HUDEP-2 (cell line): ENCODE results near the gene MTHFD1L.
"Not testable (repeated sequence)": the region's sequence is repeated elsewhere in the genome, so short reads cannot be mapped to it uniquely, and the experiment has no call there.

Experiments used
- DNase-seq, 76 experiments: peaks; one replicate each; lab custom pipeline; 2025; ENCODE audit not compliant: unreplicated experiment in 76 of 76; lab: John Stamatoyannopoulos, UW

Gene MTHFD1L

GRCh38 chr6:151110576-151110905 lies 245.0 kb downstream of the MTHFD1L start:
- no peak for DNase-seq

DNA sequence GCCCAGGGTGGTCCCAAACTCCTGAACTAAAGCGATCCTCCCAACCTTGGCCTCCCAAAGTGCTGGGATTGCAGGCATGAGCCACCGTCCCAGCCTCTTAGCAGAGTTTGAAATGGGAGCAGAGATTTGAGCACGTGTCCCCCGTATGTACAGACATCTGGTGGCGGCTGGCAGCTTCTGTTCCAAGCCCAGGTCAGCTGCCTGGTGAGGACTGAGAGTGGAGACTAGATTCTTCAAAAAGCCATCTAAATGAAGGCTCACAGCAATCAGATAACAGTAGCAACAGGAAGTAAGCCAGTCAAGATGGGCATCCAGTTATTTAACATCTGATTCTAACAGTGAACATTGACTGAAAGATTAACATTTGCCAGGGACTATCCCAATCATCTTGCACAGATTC lies 246.2 kb downstream of the MTHFD1L start:
- DNase-seq: no peak

DNA sequence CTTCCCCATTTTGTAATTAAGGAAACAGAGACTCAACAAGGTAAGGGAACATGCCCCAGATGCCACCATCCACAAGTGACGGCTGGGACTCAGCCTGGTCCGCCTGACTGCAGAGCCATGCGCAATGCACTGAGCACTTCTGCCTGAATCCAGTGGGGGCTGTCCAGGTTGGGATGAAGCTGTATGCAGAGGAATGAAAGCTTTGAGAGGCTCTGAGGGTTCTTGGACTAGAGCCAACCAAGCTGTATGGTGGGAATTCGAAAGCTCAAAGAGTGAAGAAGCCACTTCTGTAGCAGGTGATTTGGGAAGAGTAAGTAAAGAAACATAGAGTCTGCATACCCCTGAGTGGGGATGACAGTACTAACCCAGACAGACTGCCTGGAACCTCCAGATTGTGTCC lies 246.6 kb downstream of the MTHFD1L start:
- DNase-seq: no peak

- DNase-seq: not testable (repeated sequence)
Observed at GRCh38 chr6:151112884-151113283, 247.4 kb downstream of the MTHFD1L start.

- no peak for DNase-seq
Observed at GRCh38 chr6:151113641-151114040, 248.1 kb downstream of the MTHFD1L start.

DNA sequence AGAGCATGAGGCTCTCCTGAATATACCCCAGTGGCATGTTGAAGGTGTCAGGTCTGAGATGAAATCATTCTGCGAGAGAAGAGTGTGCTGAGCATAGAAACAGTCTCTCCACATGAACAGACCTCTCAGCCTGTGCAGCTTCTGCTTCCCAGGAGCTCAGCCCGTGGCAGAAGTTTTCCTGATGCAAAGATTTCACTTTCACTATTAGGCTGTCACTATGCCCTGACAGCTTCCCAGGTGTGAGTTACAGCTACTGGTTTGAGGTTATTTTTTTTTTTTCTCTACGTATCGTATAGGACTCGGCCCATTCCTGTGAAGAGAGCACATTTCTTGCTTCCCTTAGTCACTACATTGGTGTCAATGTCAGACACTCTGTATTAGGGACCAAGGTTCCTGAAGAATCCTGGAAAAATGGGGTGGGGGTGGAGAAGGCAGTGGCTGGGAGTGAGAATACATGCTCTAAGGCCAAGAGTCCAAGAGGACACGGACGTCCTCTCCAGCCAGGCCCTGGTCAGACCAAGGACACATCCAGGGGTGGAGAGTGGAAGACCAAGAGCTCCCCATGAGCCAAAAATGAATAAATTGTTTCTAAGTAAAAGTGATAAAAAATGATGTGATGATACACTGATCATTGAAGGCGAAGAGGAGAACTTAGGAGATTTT lies 253.1 kb downstream of the MTHFD1L start:
- no peak for DNase-seq

DNA sequence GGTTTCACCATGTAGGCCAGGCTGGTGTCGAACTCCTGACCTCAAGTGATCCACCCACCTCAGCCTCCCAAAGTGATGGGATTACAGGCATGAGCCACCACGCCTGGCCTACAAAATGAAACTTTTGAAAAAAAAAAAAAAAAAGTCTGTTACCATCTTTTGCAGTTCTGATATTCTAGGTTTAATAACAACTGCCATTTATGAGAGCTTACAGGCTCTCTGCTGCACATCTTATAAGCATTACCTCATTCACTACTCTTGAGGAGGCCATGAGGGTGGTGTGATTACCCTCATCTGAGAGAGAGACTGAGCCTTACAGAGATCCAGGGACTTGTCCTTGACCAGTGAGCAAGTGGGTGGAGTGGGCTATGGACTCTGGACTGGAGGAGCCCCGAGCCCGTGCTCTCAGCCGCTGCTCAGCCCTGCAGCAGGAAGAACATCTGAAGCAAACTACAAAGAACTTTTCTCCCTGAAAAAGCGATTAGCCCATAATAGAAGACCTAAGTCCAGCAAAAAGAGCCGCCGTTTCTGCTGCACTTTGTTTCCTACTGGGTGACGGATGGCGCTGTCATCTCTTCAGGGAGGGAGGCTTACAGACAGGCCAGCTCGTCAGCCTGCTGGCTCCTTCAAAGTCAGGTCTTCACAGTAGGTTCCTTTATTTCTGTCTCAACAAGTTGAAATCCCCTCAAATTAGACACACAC lies 254.5 kb downstream of the MTHFD1L start:
- DNase-seq: no peak

DNA sequence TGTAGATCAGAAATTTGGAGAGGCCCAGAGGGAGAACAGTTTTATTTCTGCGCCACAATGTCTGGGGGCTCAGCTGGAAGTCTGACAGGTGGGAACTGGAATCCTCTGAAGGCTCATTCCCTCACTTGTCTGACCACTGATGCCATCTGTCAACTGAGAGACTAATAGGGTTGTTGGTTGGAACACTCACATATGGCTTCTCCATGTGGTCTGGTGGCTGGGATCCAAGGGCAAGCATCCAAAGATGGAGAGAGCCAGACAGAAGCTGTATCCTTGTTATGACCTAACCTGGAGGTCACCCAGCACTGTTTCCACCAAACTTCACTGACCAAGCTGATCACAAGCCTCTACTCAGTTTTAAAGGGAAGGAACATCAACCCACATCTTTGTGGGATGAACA lies 256.4 kb downstream of the MTHFD1L start:
- no peak for DNase-seq

- DNase-seq: not testable (repeated sequence)
Observed at GRCh38 chr6:151123641-151124040, 258.1 kb downstream of the MTHFD1L start.

- DNase-seq: not testable (repeated sequence)
Observed at GRCh38 chr6:151125242-151125641, 259.7 kb downstream of the MTHFD1L start.

DNA sequence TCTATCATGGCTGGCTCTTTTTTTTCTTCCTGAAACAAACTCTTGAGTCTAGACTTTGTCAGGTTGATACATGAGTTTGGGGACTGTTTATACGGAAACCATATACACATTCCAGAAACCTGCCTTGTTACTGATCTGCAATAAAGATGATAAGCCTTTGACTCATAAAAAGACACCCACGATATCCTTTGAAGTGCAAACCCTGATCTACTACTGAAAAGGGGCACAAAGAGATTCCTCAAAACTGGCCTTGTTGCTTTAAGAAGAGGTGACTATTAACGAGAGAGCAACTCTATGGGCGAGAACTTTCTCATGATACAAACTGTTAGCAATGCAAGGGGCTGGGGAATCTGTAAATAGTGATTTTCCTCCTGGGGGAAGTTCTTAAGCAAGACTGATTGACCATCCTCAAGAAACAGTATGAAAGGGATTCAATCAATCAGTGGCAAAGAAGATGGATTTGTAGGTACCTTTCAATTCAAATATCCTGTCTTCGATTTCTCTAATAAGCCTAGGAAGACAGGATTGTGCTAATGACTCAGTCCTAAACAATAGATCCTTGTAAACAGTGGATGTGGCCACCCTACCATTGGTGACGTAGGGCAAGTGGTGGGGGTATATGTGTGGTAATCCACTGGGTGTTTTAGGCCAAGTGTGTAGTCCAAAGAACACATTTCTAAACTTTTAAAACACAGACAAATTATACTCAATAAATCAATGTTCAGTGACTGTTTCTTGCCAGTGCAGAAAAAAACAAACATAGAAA lies 260.3 kb downstream of the MTHFD1L start:
- not testable (repeated sequence) for DNase-seq

GRCh38 chr6:151126417-151126724 lies 260.9 kb downstream of the MTHFD1L start:
- not testable (repeated sequence) for DNase-seq

GRCh38 chr6:151127133-151127798 lies 261.8 kb downstream of the MTHFD1L start:
- DNase-seq: not testable (repeated sequence)

DNA sequence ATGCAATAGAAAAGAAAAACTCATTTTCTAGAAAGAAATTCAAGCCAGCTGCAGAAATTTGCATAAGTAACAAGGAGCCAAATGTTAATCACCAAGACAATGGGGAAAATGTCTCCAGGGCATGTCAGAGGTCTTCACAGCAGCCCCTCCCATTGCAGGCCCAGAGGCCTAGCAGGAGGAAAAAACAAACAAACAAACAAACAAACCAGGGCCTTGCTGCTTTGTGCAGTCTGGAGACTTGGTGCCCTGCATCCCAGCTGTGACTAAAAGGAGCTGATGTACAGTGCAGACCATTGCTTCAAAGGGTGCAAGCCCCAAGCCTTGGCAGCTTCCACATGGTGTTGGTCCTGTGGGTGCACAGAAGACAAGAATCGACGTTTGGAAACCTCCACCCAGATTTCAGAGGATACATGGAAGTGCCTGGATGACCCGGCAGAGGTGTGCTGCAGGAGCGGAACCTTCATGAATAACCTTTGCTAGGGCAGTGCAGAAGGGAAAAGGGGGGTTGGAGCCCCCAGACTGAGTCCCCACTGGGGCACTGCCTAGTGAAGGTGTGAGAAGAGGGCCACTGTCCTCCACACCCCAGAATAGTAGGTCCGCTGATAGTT lies 263.4 kb downstream of the MTHFD1L start:
- no peak for DNase-seq

DNA sequence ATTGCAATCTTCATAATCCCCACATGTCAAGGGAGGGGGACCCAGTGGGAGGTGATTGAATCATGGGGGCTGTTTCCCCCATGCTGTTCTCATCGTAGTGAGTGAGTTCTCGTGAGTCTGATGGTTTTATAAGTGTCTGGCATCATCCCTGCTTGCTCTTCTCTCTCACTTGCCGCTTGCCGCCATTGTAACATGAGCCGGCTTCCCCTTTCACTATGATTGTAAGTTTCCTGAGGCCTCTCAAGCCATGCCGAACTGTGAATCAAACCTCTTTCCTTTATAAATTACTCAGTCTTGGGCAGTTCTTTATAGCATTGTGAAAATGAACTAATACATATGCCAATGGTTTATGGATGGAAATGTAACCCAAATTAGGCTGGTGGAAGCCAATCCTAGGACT lies 264.8 kb downstream of the MTHFD1L start:
- no peak for DNase-seq

GRCh38 chr6:151131324-151132007 lies 266.0 kb downstream of the MTHFD1L start:
- no peak for DNase-seq

GRCh38 chr6:151136141-151136755 lies 270.7 kb downstream of the MTHFD1L start:
- no peak for DNase-seq

DNA sequence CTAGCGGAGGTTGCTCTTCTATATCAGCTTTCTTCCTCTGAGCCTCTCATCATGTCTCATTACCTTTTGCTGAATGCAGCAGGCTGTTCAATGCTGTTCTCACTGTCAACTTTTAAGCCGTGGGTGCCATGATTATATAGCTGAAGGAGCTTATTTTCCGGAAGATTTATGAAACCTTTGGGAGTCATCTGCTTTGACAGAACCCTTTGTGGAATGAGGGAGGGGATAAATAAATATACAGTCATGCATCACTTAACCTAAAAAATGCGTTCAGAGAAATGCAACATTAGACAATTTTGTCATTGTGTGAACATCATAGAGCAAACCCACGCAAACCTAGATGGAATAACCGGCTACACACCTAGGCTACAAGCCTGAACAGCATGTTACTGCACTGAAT lies 272.0 kb downstream of the MTHFD1L start:
- no peak for DNase-seq

DNA sequence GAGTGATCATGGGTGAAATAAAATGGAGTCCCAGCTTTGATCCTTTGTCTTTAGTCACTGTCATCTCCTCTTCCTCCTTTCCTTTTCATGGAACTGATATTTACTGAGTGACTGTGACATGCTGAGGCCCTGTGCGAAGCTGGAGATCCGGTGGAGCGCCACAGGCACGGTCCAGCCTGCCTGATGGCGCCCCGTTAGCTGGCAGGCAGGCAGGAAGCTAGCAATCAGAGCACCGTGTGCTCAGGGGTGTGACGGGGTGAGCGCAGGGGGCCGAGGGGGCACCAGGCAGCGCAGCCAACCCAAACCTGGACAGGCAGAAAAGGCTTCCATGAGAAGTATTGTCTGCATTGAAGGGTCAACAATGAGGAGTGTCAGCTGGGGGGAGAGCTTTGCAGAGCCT lies 274.0 kb downstream of the MTHFD1L start:
- DNase-seq: no peak

- no peak for DNase-seq
Observed at GRCh38 chr6:151140767-151141166, 275.3 kb downstream of the MTHFD1L start.
